Breast epithelium (tissue), 4 donors: ENCODE data around the gene TENT5A. TPM values are rescaled to one million over a fixed set of nuclear protein-coding genes. Genes with fewer than 3 reads are reported as not detected.

Experiments used
- DNase-seq, 2 donors: peaks; one replicate each; pipeline ENCODE4 v3.0.0-alpha.2; 2019; ENCODE audit warnings: low spot score in 2 of 2
- H3K27ac ChIP-seq, 2 donors: fragments of 200-600 bp; sonication (generic) in 1 of 2; one replicate each; pipeline ENCODE4 v1.5.1; 2016 to 2019; ENCODE audit warnings: mild to moderate bottlenecking in 1 of 2
- H3K27me3 ChIP-seq, 2 donors: fragments of 200-600 bp; sonication (generic) in 1 of 2; one replicate each; pipeline versions ENCODE4 v1.5.1 to v1.6.0; 2017 to 2019; ENCODE audit warnings: control low read depth in 1 of 2, mild to moderate bottlenecking in 1 of 2
- H3K36me3 ChIP-seq: fragments of 200-600 bp; one replicate; pipeline ENCODE4 v1.5.1; 2019
- H3K4me1 ChIP-seq, 2 donors: fragments of 200-600 bp; sonication (generic); one replicate each; pipeline ENCODE4 v1.5.1; 2016 to 2019; ENCODE audit warnings: control low read depth in 1 of 2
- H3K4me3 ChIP-seq, 3 donors: fragments of 200-600 bp; sonication (generic); 1 replicate in 2 of 3; 2 replicates in 1 of 3; pipeline ENCODE4 v1.5.1; 2016 to 2019; ENCODE audit warnings: mild to moderate bottlenecking in 3 of 3, moderate library complexity in 2 of 3
- H3K9me3 ChIP-seq, 2 donors: fragments of 200-600 bp; sonication (generic) in 1 of 2; one replicate each; pipeline ENCODE4 v1.5.1; 2016 to 2019; ENCODE audit warnings: control low read depth in 1 of 2
- POLR2A ChIP-seq: fragments of 450-650 bp; IDR thresholded peaks from one replicate; pipeline ENCODE4 v1.6.1; 2016; ENCODE audit warnings: antibody characterized with exemption, mild to moderate bottlenecking, moderate library complexity
- POLR2AphosphoS5 ChIP-seq, 3 donors: sonication (generic); formaldehyde crosslinking; IDR thresholded peaks; one replicate each; pipeline ENCODE4 v1.6.1; 2017; ENCODE audit warnings: antibody characterized with exemption in 3 of 3
- intact Hi-C: fragments of 100-400 bp; cut with DNase I; formaldehyde crosslinking; loops from one replicate; pipeline ENCODE4 v1.15.1; 2023; ENCODE audit warnings: low total_unique reads
- total RNA-seq, 3 donors: library from RNA; depleted of rRNA; stranded (reverse); fragments of >200 nt; gene quantifications; one replicate each; pipeline ENCODE4 v1.1.0, GENCODE V29; 2016
- TF ChIP-seq, protein P1 (sequence below), 3 donors: fragments of 450-650 bp; IDR thresholded peaks; one replicate each; pipeline ENCODE4 v1.5.1; 2016 to 2017; ENCODE audit warnings: antibody characterized with exemption in 3 of 3, mild to moderate bottlenecking in 3 of 3, moderate library complexity in 3 of 3

Gene TENT5A
- total RNA-seq, 3 donors from 2014 or later = 24.3 to 42.4 (median 25.9) TPM

DNA sequence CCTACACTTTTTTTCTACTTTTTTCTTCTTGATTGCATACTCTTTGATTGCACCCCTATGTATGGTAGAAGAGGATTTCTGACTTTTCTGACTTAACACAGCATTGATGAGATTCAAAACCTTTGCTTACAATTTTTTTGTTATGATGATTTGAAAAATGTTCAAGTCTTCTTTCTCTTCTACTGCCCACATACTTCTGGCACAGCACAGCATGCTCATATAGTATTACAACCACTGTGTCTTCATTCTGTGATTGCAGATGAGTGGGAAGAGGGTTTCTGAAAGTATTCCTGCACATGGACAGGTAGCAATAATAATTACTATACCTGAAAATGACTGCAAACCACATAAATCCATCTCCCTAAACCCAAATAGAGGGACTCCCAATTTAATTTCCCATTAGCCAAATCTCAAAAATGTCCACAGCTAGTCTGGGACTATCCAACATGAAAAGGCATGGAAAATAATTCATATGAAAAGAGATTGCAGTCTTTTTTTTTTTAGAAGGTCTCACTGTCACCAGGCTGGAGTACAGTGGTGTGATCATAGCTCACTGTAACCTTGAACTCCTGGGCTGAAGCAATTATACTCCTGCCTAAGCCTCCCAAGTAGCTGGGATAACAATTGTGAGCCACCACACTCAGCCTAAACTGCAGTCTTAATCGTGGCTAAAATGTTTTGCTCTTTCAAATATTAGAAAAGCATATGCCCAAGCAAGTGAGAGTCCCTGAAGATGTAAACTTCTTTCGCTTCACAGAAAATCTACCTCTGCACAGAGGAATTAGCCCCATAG lies 15.9 kb upstream of the TENT5A start:
- H3K27me3 ChIP-seq = no peaks in the 10 kb centered on the region
- no peak for TF ChIP-seq POLR2AphosphoS5 (IDR thresholded peaks at IDR 0.05)
- TF ChIP-seq, protein P1, sequence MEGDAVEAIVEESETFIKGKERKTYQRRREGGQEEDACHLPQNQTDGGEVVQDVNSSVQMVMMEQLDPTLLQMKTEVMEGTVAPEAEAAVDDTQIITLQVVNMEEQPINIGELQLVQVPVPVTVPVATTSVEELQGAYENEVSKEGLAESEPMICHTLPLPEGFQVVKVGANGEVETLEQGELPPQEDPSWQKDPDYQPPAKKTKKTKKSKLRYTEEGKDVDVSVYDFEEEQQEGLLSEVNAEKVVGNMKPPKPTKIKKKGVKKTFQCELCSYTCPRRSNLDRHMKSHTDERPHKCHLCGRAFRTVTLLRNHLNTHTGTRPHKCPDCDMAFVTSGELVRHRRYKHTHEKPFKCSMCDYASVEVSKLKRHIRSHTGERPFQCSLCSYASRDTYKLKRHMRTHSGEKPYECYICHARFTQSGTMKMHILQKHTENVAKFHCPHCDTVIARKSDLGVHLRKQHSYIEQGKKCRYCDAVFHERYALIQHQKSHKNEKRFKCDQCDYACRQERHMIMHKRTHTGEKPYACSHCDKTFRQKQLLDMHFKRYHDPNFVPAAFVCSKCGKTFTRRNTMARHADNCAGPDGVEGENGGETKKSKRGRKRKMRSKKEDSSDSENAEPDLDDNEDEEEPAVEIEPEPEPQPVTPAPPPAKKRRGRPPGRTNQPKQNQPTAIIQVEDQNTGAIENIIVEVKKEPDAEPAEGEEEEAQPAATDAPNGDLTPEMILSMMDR (IDR thresholded peaks at IDR 0.05) = no peak
- TF ChIP-seq POLR2A = no peak
- H3K36me3 ChIP-seq = no peaks in the 10 kb centered on the region
- no peak overlapping the region for H3K27ac ChIP-seq
- no peak for DNase-seq
- H3K4me1 ChIP-seq = peaks cover 5 to 7% of the 10 kb centered on the region in 2 donors
- H3K9me3 ChIP-seq = no peaks in the 10 kb centered on the region
- H3K4me3 ChIP-seq = no peak overlapping the region
- intact Hi-C loops = no loop called here

DNA sequence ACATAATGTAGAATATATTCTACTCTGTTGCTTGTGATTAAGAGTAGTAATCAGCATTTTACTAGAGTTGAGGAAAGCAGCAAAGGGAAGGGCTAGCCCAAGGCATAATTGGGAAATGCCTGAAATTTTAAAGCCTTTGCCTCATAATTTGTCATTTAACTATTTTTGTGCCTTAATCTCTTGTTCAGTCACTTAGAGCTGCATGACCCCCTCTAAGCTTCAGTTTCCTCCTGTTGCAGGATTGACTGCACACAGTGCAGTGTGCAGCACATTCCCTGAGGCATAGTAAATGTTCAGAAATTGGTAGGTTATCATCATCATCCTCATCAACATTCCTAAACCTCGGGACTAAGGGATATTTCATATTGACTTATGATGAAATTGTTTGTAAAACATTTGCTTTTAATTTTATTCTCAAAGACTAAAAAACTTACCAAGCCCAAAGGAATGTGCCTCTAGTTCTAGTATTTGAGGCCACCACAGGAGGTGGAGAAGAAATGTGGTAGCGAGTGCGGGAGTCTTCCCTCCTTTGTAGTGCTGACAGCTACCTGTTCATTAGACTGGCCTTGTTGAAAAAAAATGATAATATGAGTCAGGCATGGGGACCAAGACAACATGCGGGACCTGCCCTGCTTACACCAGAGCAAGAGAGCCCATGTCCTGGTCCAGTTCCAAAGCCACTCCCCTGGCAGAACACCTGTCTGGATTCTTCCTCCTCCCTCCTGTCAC lies 14.8 kb upstream of the TENT5A start:
- DNase-seq = peak in 1 of 2 donors; percentile 33
- no peak overlapping the region for H3K4me3 ChIP-seq
- no peaks in the 10 kb centered on the region for H3K27me3 ChIP-seq
- H3K4me1 ChIP-seq = peaks cover 5 to 7% of the 10 kb centered on the region in 2 donors
- no peaks in the 10 kb centered on the region for H3K36me3 ChIP-seq
- intact Hi-C loops = no loop called here
- TF ChIP-seq, protein P1 (IDR thresholded peaks at IDR 0.05) = no peak
- TF ChIP-seq POLR2A = no peak
- no peak for TF ChIP-seq POLR2AphosphoS5 (IDR thresholded peaks at IDR 0.05)
- no peaks in the 10 kb centered on the region for H3K9me3 ChIP-seq
- H3K27ac ChIP-seq = peak overlapping the region; percentile 59 to 68

DNA sequence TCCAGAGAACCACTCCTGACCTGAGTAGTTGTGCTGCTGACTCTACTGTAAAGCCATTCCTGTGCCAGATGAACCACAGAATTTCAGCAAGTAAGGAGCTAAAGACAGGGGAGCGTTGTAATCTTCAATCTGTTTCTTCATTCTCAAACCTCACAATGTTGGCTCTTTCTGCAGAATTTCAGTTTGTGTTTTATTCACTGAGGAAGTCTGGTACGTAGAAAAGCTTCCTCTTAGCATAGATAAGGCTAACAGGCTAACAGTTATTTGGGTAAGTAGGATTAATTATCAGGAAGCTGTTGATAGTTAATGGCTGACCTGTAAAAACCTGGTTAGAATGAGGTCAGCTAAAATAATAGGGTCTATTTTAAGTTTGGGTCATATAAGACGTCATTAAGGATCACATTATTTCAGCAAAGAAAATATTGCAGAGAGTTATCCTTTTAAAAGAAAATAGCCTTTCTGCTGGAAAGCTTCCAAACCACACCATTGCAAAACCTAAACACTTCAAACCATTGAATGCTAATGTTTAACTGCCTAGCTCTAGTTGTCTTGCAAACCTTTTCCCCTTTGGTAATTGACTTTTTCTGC lies 14.1 kb upstream of the TENT5A start:
- Histone ChIP-seq H3K4me3 (peak overlapping the region in 1 of 3 donors; percentile 0), H3K27ac (peak overlapping the region; percentile 68 to 72), H3K9me3 (no peaks in the 10 kb centered on the region), H3K4me1 (peaks cover 5 to 7% of the 10 kb centered on the region in 2 donors), H3K36me3 (no peaks in the 10 kb centered on the region), H3K27me3 (no peaks in the 10 kb centered on the region)
- no peak for DNase-seq
- TF ChIP-seq POLR2AphosphoS5 (IDR thresholded peaks at IDR 0.05) (no peak), POLR2A (no peak)
- TF ChIP-seq, protein P1 (IDR thresholded peaks at IDR 0.05) = no peak
- intact Hi-C loops = no loop called here

DNA sequence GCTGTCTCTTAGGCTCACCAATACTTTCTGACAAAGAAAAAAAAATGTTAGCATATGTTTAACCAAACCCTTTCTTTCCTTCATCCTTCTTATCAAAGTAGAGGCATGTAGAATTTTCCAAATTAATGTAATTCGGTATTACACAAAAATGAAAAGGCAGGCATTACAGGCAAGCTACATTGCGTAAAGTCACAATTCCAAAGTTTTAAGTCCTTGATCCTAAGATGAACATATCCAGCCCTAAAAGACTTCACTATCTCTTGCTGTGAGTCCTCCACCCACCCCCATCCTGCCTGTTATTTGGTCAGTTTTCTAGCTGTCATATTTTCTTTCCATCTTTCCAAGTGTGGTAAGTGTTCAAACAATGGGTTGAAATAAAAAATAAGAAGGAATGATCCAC lies 12.1 kb upstream of the TENT5A start:
- Histone ChIP-seq H3K27ac (no peak overlapping the region), H3K4me3 (no peak overlapping the region), H3K36me3 (no peaks in the 10 kb centered on the region), H3K4me1 (peaks cover 5 to 7% of the 10 kb centered on the region in 2 donors), H3K27me3 (no peaks in the 10 kb centered on the region), H3K9me3 (no peaks in the 10 kb centered on the region)
- TF ChIP-seq POLR2A (no peak), POLR2AphosphoS5 (IDR thresholded peaks at IDR 0.05) (no peak)
- TF ChIP-seq, protein P1 (IDR thresholded peaks at IDR 0.05) = no peak
- DNase-seq = no peak
- intact Hi-C loops = no loop called here
